GM18499 (cell line): ENCODE results near the gene CPXCR1.
"Not testable (repeated sequence)": the region's sequence is repeated elsewhere in the genome, so short reads cannot be mapped to it uniquely, and the experiment has no call there.

Experiments
- ATAC-seq: cut with Tn5 transposase; IDR thresholded peaks from one replicate; pipeline ENCODE4 v1.9.1; 2021; ENCODE audit warnings: moderate number of reproducible peaks; ENCODE audit not compliant: insufficient read depth, unreplicated experiment

The CPXCR1 gene

GRCh38 chrX:88746925-88747324 is at the start of gene CPXCR1:
TSS of gene CPXCR1 (plus strand) at chrX:88747225. CDS start at chrX:88753415, 6,190 bp downstream.
- ATAC-seq: no peak

- ATAC-seq: no peak
Measured at GRCh38 chrX:88735835-88736234, 11.2 kb upstream of the CPXCR1 start.

GRCh38 chrX:88746215-88746614 is 810 bp upstream of the CPXCR1 start:
- not testable (repeated sequence) for ATAC-seq

- not testable (repeated sequence) for ATAC-seq
Measured at GRCh38 chrX:88752339-88752738, 5.3 kb downstream of the CPXCR1 start.

- ATAC-seq: no peak
Measured at GRCh38 chrX:88789825-88790224, 42.8 kb downstream of the CPXCR1 start.
